GM12872 (cell line): ENCODE results near the gene GPT2.
A peak's percentile ranks its signal among the peaks of the same experiment; 100 is the strongest.

Experiments used
- CTCF ChIP-seq: IDR thresholded peaks from 3 replicates; pipeline ENCODE4 v1.5.1; 2011; ENCODE audit warnings: low read depth, mild to moderate bottlenecking, low read length, moderate library complexity; ENCODE audit not compliant: insufficient read depth

Gene GPT2

GRCh38 chr16:46915483-46916025 is 31.4 kb downstream of the GPT2 start:
- TF ChIP-seq CTCF = no peak

- no peak for TF ChIP-seq CTCF
Measured at GRCh38 chr16:46916980-46917379, 32.8 kb downstream of the GPT2 start.

DNA sequence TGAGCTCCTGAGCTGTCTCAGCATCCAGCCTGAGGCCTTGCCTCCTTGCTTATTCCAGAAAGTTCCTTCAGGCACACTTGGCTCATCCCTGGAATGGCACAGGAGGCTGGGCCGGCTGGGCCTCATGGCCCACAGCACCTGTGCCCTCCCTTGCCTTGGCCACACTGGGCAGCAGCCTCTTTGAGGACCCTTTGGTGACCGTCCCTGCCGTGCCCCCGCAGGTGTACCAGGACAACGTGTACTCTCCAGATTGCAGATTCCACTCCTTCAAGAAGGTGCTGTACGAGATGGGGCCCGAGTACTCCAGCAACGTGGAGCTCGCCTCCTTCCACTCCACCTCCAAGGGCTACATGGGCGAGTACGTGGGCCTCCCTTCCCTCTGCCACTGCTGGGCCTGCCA is 34.2 kb downstream of the GPT2 start:
- no peak for TF ChIP-seq CTCF

- TF ChIP-seq CTCF = peak; percentile 61
Measured at GRCh38 chr16:46918905-46919792, 35.0 kb downstream of the GPT2 start.

DNA sequence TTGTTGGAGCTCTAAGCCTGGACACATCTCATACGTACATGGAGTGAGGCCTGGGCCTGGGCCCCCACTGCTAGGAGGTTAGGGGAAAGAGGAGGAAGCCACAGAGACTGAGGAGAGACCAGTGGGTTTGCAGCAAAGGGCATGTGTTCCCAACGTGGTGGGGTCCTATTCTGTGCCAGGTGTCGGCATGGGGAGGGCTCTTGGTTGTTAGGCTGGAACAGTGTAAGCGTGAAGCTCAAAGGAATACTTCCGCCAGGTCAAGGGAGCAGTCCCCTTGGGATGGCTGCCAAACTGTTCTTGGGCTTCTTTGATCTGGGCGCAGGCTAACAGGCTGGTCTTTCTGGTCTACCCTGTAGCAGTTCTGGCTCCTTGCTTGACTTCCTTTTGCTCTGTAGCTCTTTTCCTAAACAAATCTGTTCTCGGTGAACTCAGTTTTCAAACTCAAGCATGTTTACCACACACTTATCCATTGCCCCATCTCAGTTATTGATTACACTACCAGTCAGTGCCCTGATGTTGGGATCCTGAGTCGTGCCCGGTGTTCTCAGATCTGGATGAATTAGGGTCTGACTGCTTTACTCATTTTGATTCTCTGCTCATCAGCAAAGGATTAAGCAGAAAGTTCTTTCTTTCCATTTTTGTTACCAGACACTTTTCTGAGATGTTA is 36.4 kb downstream of the GPT2 start:
- no peak for TF ChIP-seq CTCF

GRCh38 chr16:46922239-46922638 is 38.1 kb downstream of the GPT2 start:
- no peak for TF ChIP-seq CTCF

- no peak for TF ChIP-seq CTCF
Measured at GRCh38 chr16:46923513-46924295, 39.5 kb downstream of the GPT2 start.
